OCI-LY7 (cell line): ENCODE measurements around the gene ZXDC. TPM values are rescaled to one million over a fixed set of nuclear protein-coding genes. Genes with fewer than 3 reads are reported as not detected.

ENCODE experiments used
- BruUV-seq: library from RNA; stranded (reverse); fragments of 400-500 nt; replicated peaks from 2 replicates; lab custom pipeline; 2021; lab: Mats Ljungman, UMichigan
- CTCF ChIA-PET: fragments of 300-600 bp; sonication (Branson Sonifier 250); formaldehyde crosslinking; loops from one replicate; lab custom pipeline; 2022; ENCODE audit warnings: antibody characterized with exemption; ENCODE audit not compliant: unreplicated experiment; lab: Charles Lee
- POLR2A ChIA-PET: fragments of 300-600 bp; sonication (Branson Sonifier 250); formaldehyde crosslinking; loops from one replicate; lab custom pipeline; 2022; ENCODE audit warnings: antibody characterized with exemption; lab: Charles Lee
- DNase-seq: peaks from one replicate; pipeline ENCODE4 v3.0.0-alpha.2; 2015; ENCODE audit warnings: low spot score
- H2AFZ ChIP-seq: fragments of 200-600 bp; sonication (generic), shearing (Covaris generic); 2 replicates; pipeline ENCODE4 v1.6.1; 2014; ENCODE audit warnings: mild to moderate bottlenecking, antibody characterized with exemption, low read length, moderate library complexity
- H3K27ac ChIP-seq: fragments of 200-600 bp; sonication (generic); 2 replicates; pipeline ENCODE4 v1.5.1; 2014; ENCODE audit warnings: mixed run types, low read depth, mild to moderate bottlenecking, moderate library complexity, low read length, inconsistent platforms; ENCODE audit not compliant: poor library complexity, severe bottlenecking
- H3K36me3 ChIP-seq: fragments of 200-600 bp; sonication (generic); 2 replicates; pipeline ENCODE4 v1.6.1; 2014; ENCODE audit warnings: mild to moderate bottlenecking, antibody characterized with exemption, low read length, moderate library complexity, mixed read lengths; ENCODE audit not compliant: insufficient read depth
- H3K4me1 ChIP-seq: fragments of 200-600 bp; sonication (generic); 2 replicates; pipeline ENCODE4 v1.5.1; 2014; ENCODE audit warnings: mild to moderate bottlenecking, low read length; ENCODE audit not compliant: insufficient read depth, poor library complexity, severe bottlenecking
- H3K4me2 ChIP-seq: fragments of 200-600 bp; sonication (generic); 2 replicates; pipeline ENCODE4 v1.6.1; 2014; ENCODE audit warnings: mild to moderate bottlenecking, low read length
- H3K4me3 ChIP-seq: fragments of 200-600 bp; sonication (generic); 2 replicates; pipeline ENCODE4 v1.5.1; 2014; ENCODE audit warnings: mild to moderate bottlenecking, low read depth, low read length; ENCODE audit not compliant: poor library complexity, severe bottlenecking
- H3K79me2 ChIP-seq: fragments of 200-600 bp; sonication (generic); 2 replicates; pipeline ENCODE4 v1.6.1; 2016; ENCODE audit warnings: low read depth, mild to moderate bottlenecking, low read length, moderate library complexity, mixed read lengths; ENCODE audit not compliant: insufficient read depth
- H3K9me2 ChIP-seq: fragments of 200-600 bp; sonication (generic); 2 replicates; pipeline ENCODE4 v1.6.1; 2016; ENCODE audit warnings: mild to moderate bottlenecking, low read length, mixed read lengths; ENCODE audit not compliant: insufficient read depth
- H3K9me3 ChIP-seq: fragments of 200-600 bp; sonication (generic); 2 replicates; pipeline ENCODE4 v1.6.1; 2014; ENCODE audit warnings: mild to moderate bottlenecking, mixed run types, low read length, mixed read lengths
- H4K20me1 ChIP-seq: fragments of 200-600 bp; sonication (generic); 2 replicates; pipeline ENCODE4 v1.6.1; 2014; ENCODE audit warnings: mild to moderate bottlenecking, antibody characterized with exemption, low read length, moderate library complexity, mixed read lengths; ENCODE audit not compliant: insufficient read depth
- EZH2phosphoT487 ChIP-seq: fragments of 200-600 bp; sonication (generic); IDR thresholded peaks from 2 replicates; pipeline ENCODE4 v1.6.1; 2018; ENCODE audit warnings: low read depth, borderline replicate concordance, mild to moderate bottlenecking, mixed run types, antibody characterized with exemption, low read length, moderate library complexity, mixed read lengths
- intact Hi-C: fragments of 100-400 bp; cut with micrococcal nuclease; formaldehyde crosslinking; loops from one replicate; pipeline ENCODE4 v1.10.0; 2022; ENCODE audit not compliant: unreplicated experiment
- total RNA-seq, 2 experiments: library from RNA; depleted of rRNA in 1 of 2; stranded (reverse); fragments of >200 nt in 1 of 2; shearing (Covaris generic) in 1 of 2; gene quantifications; 2 replicates each; pipeline ENCODE4 v1.2.3, GENCODE V29; 2014 to 2022
- TF ChIP-seq, protein P1 (sequence below): fragments of 200-600 bp; sonication (generic); conservative IDR thresholded peaks from 2 replicates; pipeline ENCODE4 v1.5.1; 2014; ENCODE audit warnings: mild to moderate bottlenecking, antibody characterized with exemption, low read length, moderate library complexity, mixed read lengths

ZXDC gene
- total RNA-seq, 2 experiments from 2014 or later, result 32.2 to 34.9 TPM

GRCh38 chr3:126469479-126469878 is 6.2 kb downstream of the ZXDC start:
- Histone ChIP-seq H3K36me3 (peaks cover 85% of the 10 kb centered on the region), H3K27ac (no peak overlapping the region), H3K4me2 (no peak overlapping the region), H4K20me1 (peaks cover 12% of the 10 kb centered on the region; the same call in 1 of the 2 replicates), H3K4me1 (peaks cover 26% of the 10 kb centered on the region), H3K4me3 (no peak overlapping the region), H2AFZ (no peak overlapping the region), H3K79me2 (peaks cover 24% of the 10 kb centered on the region), H3K9me2 (no peaks in the 10 kb centered on the region), H3K9me3 (no peaks in the 10 kb centered on the region)
- intact Hi-C loops, result no loop called here
- ChIA-PET CTCF (no interaction called here), POLR2A (interaction anchor here (0.6 kb wide), 1 partner anchor 162 kb away, joined by 4 read pairs; no protein-coding TSS in a partner anchor)
- no TSS peak for BruUV-seq
- TF ChIP-seq EZH2phosphoT487, result no peak
- TF ChIP-seq, protein P1, sequence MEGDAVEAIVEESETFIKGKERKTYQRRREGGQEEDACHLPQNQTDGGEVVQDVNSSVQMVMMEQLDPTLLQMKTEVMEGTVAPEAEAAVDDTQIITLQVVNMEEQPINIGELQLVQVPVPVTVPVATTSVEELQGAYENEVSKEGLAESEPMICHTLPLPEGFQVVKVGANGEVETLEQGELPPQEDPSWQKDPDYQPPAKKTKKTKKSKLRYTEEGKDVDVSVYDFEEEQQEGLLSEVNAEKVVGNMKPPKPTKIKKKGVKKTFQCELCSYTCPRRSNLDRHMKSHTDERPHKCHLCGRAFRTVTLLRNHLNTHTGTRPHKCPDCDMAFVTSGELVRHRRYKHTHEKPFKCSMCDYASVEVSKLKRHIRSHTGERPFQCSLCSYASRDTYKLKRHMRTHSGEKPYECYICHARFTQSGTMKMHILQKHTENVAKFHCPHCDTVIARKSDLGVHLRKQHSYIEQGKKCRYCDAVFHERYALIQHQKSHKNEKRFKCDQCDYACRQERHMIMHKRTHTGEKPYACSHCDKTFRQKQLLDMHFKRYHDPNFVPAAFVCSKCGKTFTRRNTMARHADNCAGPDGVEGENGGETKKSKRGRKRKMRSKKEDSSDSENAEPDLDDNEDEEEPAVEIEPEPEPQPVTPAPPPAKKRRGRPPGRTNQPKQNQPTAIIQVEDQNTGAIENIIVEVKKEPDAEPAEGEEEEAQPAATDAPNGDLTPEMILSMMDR, result no peak
- DNase-seq, result no peak

- DNase-seq, result no peak
- Histone ChIP-seq H3K4me2 (no peak overlapping the region), H3K9me2 (no peaks in the 10 kb centered on the region), H3K79me2 (peaks cover 14% of the 10 kb centered on the region; the same call in 1 of the 2 replicates), H3K4me3 (no peak overlapping the region), H3K27ac (no peak overlapping the region), H4K20me1 (peaks cover 6% of the 10 kb centered on the region; the same call in 1 of the 2 replicates), H3K36me3 (peaks cover 91% of the 10 kb centered on the region), H3K9me3 (no peaks in the 10 kb centered on the region), H2AFZ (no peak overlapping the region), H3K4me1 (peaks cover 14% of the 10 kb centered on the region)
- ChIA-PET CTCF (no interaction called here), POLR2A (no interaction called here)
- no peak for TF ChIP-seq EZH2phosphoT487
- TF ChIP-seq, protein P1, result no peak
- intact Hi-C loops, result no loop called here
- BruUV-seq, result no TSS peak
Observed at GRCh38 chr3:126468028-126468891, 7.4 kb downstream of the ZXDC start.

DNA sequence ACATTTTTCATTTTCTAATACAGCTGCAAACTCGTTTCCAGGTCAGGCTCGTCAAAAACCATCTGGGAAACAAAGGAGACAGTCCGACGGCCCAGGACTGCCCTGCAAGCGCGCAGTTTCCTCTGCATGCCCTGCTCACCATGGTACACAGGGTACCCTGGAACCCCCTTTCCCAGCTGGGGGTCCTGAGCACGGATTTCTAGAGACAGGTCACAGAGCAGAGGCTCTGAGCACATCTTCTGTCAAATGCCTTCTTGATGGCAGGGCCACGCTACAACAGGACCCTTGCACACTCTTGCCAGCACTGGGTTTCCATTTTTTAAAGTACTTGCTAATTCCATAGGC is 8.1 kb downstream of the ZXDC start:
- H3K4me3 ChIP-seq, result no peak overlapping the region
- H3K36me3 ChIP-seq, result peaks cover 95% of the 10 kb centered on the region
- BruUV-seq, result no TSS peak
- no peak overlapping the region for H3K27ac ChIP-seq
- H3K4me1 ChIP-seq, result peaks cover 8% of the 10 kb centered on the region
- peaks cover 7% of the 10 kb centered on the region; the same call in 1 of the 2 replicates for H3K79me2 ChIP-seq
- no peaks in the 10 kb centered on the region for H3K9me2 ChIP-seq
- H3K9me3 ChIP-seq, result no peaks in the 10 kb centered on the region
- no peak for TF ChIP-seq EZH2phosphoT487
- TF ChIP-seq, protein P1, result no peak
- no peak for DNase-seq
- no peak overlapping the region for H3K4me2 ChIP-seq
- H4K20me1 ChIP-seq, result no peaks in the 10 kb centered on the region
- ChIA-PET CTCF (no interaction called here), POLR2A (no interaction called here)
- intact Hi-C loops, result no loop called here
- no peak overlapping the region for H2AFZ ChIP-seq
